Measurements from ENCODE around the gene FGD6. TPM values are rescaled to one million over a fixed set of nuclear protein-coding genes. Genes with fewer than 3 reads are reported as not detected.

The FGD6 gene
- total RNA-seq, 2 experiments from 2014 or later, result 1.5 TPM

DNA sequence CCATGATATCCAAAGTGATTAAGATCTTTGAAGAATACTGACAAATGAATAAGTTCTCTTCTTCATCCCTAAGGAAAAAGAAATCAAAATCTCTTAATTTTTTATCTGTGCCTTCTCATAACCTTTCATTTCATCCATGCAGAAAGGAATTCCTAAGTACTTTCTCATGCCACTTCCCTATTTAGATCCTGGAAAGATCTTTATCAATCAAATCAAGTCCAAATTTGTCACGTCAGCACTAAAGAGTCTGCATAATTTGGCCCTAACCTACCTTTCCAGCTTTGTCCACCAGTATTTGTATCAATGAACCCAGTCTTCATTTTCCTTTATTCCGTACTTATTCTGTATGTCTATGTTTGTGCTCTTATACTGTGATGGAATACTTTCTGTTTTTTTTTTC is 41.5 kb upstream of the FGD6 start:
- H3K4me3 Mint-ChIP-seq, result no peak overlapping the region
- no peak overlapping the region for H3K27ac ChIP-seq (ENCODE audit: low read depth in 1 of 2, low read length in 2 of 2)
- H3K27me3 Mint-ChIP-seq, result no peaks in the 10 kb centered on the region
- DNase-seq (no peak), ATAC-seq (ENCODE audit: poor library complexity) (no peak)
- ChIA-PET CTCF (interaction anchor here (1.0 kb wide), 1 partner anchor 28 kb away, joined by 3 read pairs; no protein-coding TSS in a partner anchor), POLR2A (no interaction called here)
- no peak for TF ChIP-seq CTCF (IDR thresholded peaks at IDR 0.05)
- H3K9me3 ChIP-seq (ENCODE audit: control insufficient read depth in 1 of 2, insufficient read depth in 1 of 2, low read length in 2 of 2), result no peaks in the 10 kb centered on the region
- H3K36me3 Mint-ChIP-seq (ENCODE audit: low read depth), result peaks cover 85% of the 10 kb centered on the region
- H3K9me3 Mint-ChIP-seq, result no peaks in the 10 kb centered on the region
- no peak overlapping the region for H3K27ac Mint-ChIP-seq
- H3K36me3 ChIP-seq (ENCODE audit: insufficient read depth, low read length), result peaks cover 43% of the 10 kb centered on the region
- H3K4me1 Mint-ChIP-seq (ENCODE audit: low read depth), result no peaks in the 10 kb centered on the region
- no peaks in the 10 kb centered on the region for H3K27me3 ChIP-seq (ENCODE audit: control insufficient read depth in 1 of 2, insufficient read depth in 2 of 2, low read length in 2 of 2)
- intact Hi-C loops (cut with DNase I, micrococcal nuclease), result no loop called here
- H3K4me1 ChIP-seq (ENCODE audit: insufficient read depth, low read length), result no peaks in the 10 kb centered on the region
- no peak overlapping the region for H3K4me3 ChIP-seq (ENCODE audit: low read length)

DNA sequence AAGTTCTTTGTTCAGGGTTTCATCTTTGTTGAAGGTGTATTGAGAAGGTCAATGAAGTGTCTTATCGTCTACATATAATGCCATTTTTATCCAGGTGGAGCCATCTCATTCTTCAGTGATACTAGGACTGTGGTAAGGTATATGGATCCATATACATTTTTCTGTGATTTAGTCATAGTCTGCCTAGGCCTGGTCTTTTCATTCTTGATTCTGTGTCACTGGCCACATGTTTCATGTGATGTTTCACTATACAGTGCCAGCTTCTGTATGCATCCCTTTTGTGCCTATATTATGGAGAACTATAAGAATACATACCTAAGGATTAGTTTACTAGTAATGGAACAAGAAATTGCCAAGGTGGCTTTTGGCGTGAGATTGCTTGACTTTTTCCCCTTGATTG is 40.9 kb upstream of the FGD6 start:
- H3K4me1 ChIP-seq (ENCODE audit: insufficient read depth, low read length), result no peaks in the 10 kb centered on the region
- no peak for ATAC-seq (ENCODE audit: poor library complexity)
- no peak for TF ChIP-seq CTCF (IDR thresholded peaks at IDR 0.05)
- H3K36me3 ChIP-seq (ENCODE audit: insufficient read depth, low read length), result peaks cover 44% of the 10 kb centered on the region
- H3K9me3 ChIP-seq (ENCODE audit: control insufficient read depth in 1 of 2, insufficient read depth in 1 of 2, low read length in 2 of 2), result no peaks in the 10 kb centered on the region
- no peaks in the 10 kb centered on the region for H3K9me3 Mint-ChIP-seq
- peaks cover 86% of the 10 kb centered on the region for H3K36me3 Mint-ChIP-seq (ENCODE audit: low read depth)
- ChIA-PET POLR2A (no interaction called here), CTCF (no interaction called here)
- no peaks in the 10 kb centered on the region for H3K27me3 ChIP-seq (ENCODE audit: control insufficient read depth in 1 of 2, insufficient read depth in 2 of 2, low read length in 2 of 2)
- intact Hi-C loops (cut with DNase I, micrococcal nuclease), result no loop called here
- DNase-seq, result no peak
- no peak overlapping the region for H3K27ac ChIP-seq (ENCODE audit: low read depth in 1 of 2, low read length in 2 of 2)
- no peak overlapping the region for H3K27ac Mint-ChIP-seq
- no peak overlapping the region for H3K4me3 ChIP-seq (ENCODE audit: low read length)
- no peaks in the 10 kb centered on the region for H3K4me1 Mint-ChIP-seq (ENCODE audit: low read depth)
- H3K4me3 Mint-ChIP-seq, result no peak overlapping the region
- no peaks in the 10 kb centered on the region for H3K27me3 Mint-ChIP-seq

DNA sequence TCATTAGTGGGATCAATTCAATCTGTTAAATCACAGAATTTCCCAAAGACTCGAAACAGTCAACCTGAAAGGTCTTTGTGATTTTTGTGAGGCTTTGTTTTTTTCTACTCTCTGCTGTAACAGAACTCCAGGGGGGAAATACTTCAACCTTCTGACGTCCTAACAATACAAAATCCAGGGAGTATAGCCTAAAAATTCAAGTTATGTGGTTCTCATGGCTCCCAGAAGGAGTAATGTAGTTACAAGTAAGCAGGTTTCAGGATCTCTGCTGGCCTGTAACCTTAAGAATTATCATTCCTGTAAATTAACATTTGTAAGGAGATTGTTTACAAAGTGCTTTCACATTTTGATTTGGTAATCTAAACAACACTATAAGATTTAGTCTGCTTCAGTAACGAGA is 40.3 kb upstream of the FGD6 start:
- no peak for TF ChIP-seq CTCF (IDR thresholded peaks at IDR 0.05)
- DNase-seq (no peak), ATAC-seq (ENCODE audit: poor library complexity) (no peak)
- no peak overlapping the region for H3K4me3 Mint-ChIP-seq
- Histone ChIP-seq H3K4me3 (ENCODE audit: low read length) (no peak overlapping the region), H3K27me3 (ENCODE audit: control insufficient read depth in 1 of 2, insufficient read depth in 2 of 2, low read length in 2 of 2) (no peaks in the 10 kb centered on the region), H3K27ac (ENCODE audit: low read depth in 1 of 2, low read length in 2 of 2) (no peak overlapping the region), H3K9me3 (ENCODE audit: control insufficient read depth in 1 of 2, insufficient read depth in 1 of 2, low read length in 2 of 2) (no peaks in the 10 kb centered on the region), H3K4me1 (ENCODE audit: insufficient read depth, low read length) (no peaks in the 10 kb centered on the region), H3K36me3 (ENCODE audit: insufficient read depth, low read length) (peaks cover 43% of the 10 kb centered on the region)
- H3K27ac Mint-ChIP-seq, result no peak overlapping the region
- H3K9me3 Mint-ChIP-seq, result no peaks in the 10 kb centered on the region
- intact Hi-C loops (cut with DNase I, micrococcal nuclease), result no loop called here
- H3K4me1 Mint-ChIP-seq (ENCODE audit: low read depth), result no peaks in the 10 kb centered on the region
- H3K36me3 Mint-ChIP-seq (ENCODE audit: low read depth), result peaks cover 86% of the 10 kb centered on the region
- ChIA-PET POLR2A (no interaction called here), CTCF (no interaction called here)
- H3K27me3 Mint-ChIP-seq, result no peaks in the 10 kb centered on the region
